Measurements from ENCODE around the gene FRMD4A. TPM values are rescaled to one million over a fixed set of nuclear protein-coding genes. Genes with fewer than 3 reads are reported as not detected.

Gene FRMD4A
- polyA plus RNA-seq, 1 of the 3 experiments (the other 2 are of a cell fraction), result 37.7 TPM

DNA sequence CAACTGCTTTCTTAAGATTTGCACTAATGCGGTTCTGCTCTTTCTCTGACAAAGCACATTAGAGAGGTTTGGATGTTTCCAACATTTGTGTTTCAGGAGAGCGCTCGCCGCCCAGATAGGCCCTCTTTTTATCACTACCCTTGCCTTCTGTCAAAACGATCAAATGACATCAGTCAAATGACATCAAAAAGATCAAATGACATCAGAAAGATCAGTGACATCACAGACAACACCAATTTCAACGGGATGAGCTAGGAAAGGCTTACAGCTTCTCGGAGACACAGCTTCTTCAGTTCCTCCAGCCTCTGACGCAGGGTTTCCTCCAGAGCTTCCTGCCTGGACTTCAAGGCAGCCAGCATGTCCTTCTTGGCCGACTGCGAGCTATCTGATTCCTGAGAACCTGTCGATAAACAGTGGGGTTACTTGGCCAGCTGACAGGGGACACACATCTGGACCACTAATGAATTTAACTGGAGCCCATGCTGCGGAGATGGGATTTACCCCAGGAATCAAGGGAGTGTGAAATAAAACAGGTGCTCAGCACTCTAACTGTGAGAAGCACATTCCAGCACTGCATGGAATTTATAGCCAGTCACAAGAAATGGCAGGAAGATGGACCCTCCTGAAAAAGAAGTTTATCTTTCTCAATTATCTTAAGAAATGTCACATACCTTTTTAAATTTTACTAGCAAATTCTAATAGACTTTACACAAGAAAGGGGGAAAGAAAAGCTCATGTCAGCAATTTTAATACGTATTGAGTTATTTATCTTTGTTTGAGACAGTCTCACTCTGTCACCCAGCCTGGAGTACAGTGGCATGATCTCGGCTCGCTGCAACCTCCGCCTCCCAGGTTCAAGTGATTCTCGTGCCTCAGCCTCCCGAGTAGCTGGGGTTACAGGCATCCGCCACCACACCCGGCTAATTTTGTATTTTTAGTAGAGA lies 655.8 kb downstream of the FRMD4A start:
- CTCF ChIA-PET, result interaction anchor here (1.0 kb wide), 1 partner anchor 15 kb away, joined by 4 read pairs; no protein-coding TSS in a partner anchor
- Histone ChIP-seq H3K4me2 (no peak overlapping the region), H3K79me2 (ENCODE audit: insufficient read depth) (peaks cover 16% of the 10 kb centered on the region; the same call in 1 of the 2 replicates), H3K27ac (ENCODE audit: low read depth in 2 of 2, low read length in 1 of 2) (no peak overlapping the region), H3F3A (replicated peaks; ENCODE audit: insufficient read depth) (no peaks in the 10 kb centered on the region), H3K27me3 (ENCODE audit: insufficient read depth) (no peaks in the 10 kb centered on the region), H3K4me1 (ENCODE audit: control insufficient read depth in 1 of 2, insufficient read depth in 2 of 2, low read depth in 1 of 2, low read length in 1 of 2) (peaks cover 7% of the 10 kb centered on the region in 2 experiments; a peak in 2 of 4 replicates), H3K9ac (no peak overlapping the region), H2AFZ (ENCODE audit: low read depth) (no peak overlapping the region), H4K20me1 (ENCODE audit: insufficient read depth) (no peaks in the 10 kb centered on the region), H3K36me3 (replicated peaks in 1 of 2; ENCODE audit: control insufficient read depth in 1 of 2, insufficient read depth in 2 of 2, low read length in 1 of 2) (peaks cover 35 to 43% of the 10 kb centered on the region in 2 experiments), H3K4me3 (ENCODE audit: low read depth in 2 of 2, low read length in 1 of 2) (no peak overlapping the region), H3K9me3 (no peaks in the 10 kb centered on the region), H3K9me2 (no peaks in the 10 kb centered on the region)
- no peak for TF ChIP-seq JUND (IDR thresholded peaks at IDR 0.05)
- TF ChIP-seq TAF1 (IDR thresholded peaks at IDR 0.05; ENCODE audit: borderline replicate concordance, low read depth, low read length), result no peak
- TF ChIP-seq, protein P1, sequence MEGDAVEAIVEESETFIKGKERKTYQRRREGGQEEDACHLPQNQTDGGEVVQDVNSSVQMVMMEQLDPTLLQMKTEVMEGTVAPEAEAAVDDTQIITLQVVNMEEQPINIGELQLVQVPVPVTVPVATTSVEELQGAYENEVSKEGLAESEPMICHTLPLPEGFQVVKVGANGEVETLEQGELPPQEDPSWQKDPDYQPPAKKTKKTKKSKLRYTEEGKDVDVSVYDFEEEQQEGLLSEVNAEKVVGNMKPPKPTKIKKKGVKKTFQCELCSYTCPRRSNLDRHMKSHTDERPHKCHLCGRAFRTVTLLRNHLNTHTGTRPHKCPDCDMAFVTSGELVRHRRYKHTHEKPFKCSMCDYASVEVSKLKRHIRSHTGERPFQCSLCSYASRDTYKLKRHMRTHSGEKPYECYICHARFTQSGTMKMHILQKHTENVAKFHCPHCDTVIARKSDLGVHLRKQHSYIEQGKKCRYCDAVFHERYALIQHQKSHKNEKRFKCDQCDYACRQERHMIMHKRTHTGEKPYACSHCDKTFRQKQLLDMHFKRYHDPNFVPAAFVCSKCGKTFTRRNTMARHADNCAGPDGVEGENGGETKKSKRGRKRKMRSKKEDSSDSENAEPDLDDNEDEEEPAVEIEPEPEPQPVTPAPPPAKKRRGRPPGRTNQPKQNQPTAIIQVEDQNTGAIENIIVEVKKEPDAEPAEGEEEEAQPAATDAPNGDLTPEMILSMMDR (IDR thresholded peaks at IDR 0.05), result no peak
- TF ChIP-seq FOXM1 (IDR thresholded peaks at IDR 0.05; ENCODE audit: low read depth), result no peak
- TF ChIP-seq, protein P2, sequence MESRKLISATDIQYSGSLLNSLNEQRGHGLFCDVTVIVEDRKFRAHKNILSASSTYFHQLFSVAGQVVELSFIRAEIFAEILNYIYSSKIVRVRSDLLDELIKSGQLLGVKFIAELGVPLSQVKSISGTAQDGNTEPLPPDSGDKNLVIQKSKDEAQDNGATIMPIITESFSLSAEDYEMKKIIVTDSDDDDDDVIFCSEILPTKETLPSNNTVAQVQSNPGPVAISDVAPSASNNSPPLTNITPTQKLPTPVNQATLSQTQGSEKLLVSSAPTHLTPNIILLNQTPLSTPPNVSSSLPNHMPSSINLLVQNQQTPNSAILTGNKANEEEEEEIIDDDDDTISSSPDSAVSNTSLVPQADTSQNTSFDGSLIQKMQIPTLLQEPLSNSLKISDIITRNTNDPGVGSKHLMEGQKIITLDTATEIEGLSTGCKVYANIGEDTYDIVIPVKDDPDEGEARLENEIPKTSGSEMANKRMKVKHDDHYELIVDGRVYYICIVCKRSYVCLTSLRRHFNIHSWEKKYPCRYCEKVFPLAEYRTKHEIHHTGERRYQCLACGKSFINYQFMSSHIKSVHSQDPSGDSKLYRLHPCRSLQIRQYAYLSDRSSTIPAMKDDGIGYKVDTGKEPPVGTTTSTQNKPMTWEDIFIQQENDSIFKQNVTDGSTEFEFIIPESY (IDR thresholded peaks at IDR 0.05; ENCODE audit: borderline replicate concordance, low read depth), result no peak
- no peak for TF ChIP-seq RXRA (IDR thresholded peaks at IDR 0.05; ENCODE audit: borderline replicate concordance, low read depth)
- no peak for TF ChIP-seq FOSL2 (IDR thresholded peaks at IDR 0.05; ENCODE audit: borderline replicate concordance, low read depth)
- TF ChIP-seq, protein P3, sequence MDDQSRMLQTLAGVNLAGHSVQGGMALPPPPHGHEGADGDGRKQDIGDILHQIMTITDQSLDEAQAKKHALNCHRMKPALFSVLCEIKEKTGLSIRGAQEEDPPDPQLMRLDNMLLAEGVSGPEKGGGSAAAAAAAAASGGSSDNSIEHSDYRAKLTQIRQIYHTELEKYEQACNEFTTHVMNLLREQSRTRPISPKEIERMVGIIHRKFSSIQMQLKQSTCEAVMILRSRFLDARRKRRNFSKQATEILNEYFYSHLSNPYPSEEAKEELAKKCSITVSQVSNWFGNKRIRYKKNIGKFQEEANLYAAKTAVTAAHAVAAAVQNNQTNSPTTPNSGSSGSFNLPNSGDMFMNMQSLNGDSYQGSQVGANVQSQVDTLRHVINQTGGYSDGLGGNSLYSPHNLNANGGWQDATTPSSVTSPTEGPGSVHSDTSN (IDR thresholded peaks at IDR 0.05), result no peak
- TF ChIP-seq YY1 (IDR thresholded peaks at IDR 0.05; ENCODE audit: low read depth), result no peak
- 94% methylated on average over 20 of the region's 20 CpGs for WGBS (ENCODE audit: low lambda C conversion rate)
- POLR2A ChIA-PET, result no interaction called here
- no peak for DNase-seq

DNA sequence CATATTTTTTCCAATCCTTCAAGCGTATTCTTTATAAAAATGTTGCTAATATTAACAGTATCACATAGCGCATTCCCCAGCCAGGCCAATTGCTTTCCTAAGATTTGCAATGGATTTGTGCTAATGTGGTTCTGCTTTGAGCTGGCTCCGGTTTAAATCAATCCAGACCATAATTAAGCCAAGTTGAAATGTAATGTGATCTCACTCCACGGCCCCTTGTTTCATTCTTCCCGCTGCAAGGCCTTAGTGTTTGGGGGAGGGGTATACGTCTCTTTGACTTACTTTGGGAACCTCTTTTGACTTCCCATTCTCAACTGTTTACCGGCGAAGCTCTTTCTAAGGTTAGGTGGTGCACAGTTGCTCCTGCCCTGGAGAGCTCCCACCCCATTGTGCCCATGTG lies 657.6 kb downstream of the FRMD4A start:
- peaks cover 16% of the 10 kb centered on the region; the same call in 1 of the 2 replicates for H3K79me2 ChIP-seq (ENCODE audit: insufficient read depth)
- H3K9me2 ChIP-seq, result no peaks in the 10 kb centered on the region
- DNase-seq, result no peak
- TF ChIP-seq, protein P2 (IDR thresholded peaks at IDR 0.05; ENCODE audit: borderline replicate concordance, low read depth), result no peak
- TF ChIP-seq RCOR1 (IDR thresholded peaks at IDR 0.05; ENCODE audit: low read length) (no peak), FOSL2 (IDR thresholded peaks at IDR 0.05; ENCODE audit: borderline replicate concordance, low read depth) (no peak), POLR2AphosphoS5 (IDR thresholded peaks at IDR 0.05; ENCODE audit: low read depth, low read length) (no peak), JUND (IDR thresholded peaks at IDR 0.05) (no peak), RAD21 (IDR thresholded peaks at IDR 0.05; ENCODE audit: low read length) (no peak), RXRA (IDR thresholded peaks at IDR 0.05; ENCODE audit: borderline replicate concordance, low read depth) (no peak), SIN3A (IDR thresholded peaks at IDR 0.05; ENCODE audit: borderline replicate concordance, low read depth, low read length) (no peak)
- H3K27ac ChIP-seq (ENCODE audit: low read depth in 2 of 2, low read length in 1 of 2), result peak overlapping the region in 1 of 2 experiments; percentile 43; a peak in 1 of 4 replicates
- no peaks in the 10 kb centered on the region for H3K27me3 ChIP-seq (ENCODE audit: insufficient read depth)
- no peak overlapping the region for H3K9ac ChIP-seq
- H3F3A ChIP-seq (replicated peaks; ENCODE audit: insufficient read depth), result no peaks in the 10 kb centered on the region
- peaks cover 46 to 56% of the 10 kb centered on the region in 2 experiments for H3K36me3 ChIP-seq (replicated peaks in 1 of 2; ENCODE audit: control insufficient read depth in 1 of 2, insufficient read depth in 2 of 2, low read length in 1 of 2)
- peaks cover 7% of the 10 kb centered on the region in 2 experiments; a peak in 2 of 4 replicates for H3K4me1 ChIP-seq (ENCODE audit: control insufficient read depth in 1 of 2, insufficient read depth in 2 of 2, low read depth in 1 of 2, low read length in 1 of 2)
- H4K20me1 ChIP-seq (ENCODE audit: insufficient read depth), result no peaks in the 10 kb centered on the region
- ChIA-PET CTCF (no interaction called here), POLR2A (no interaction called here)
- H3K4me3 ChIP-seq (ENCODE audit: low read depth in 2 of 2, low read length in 1 of 2), result no peak overlapping the region
- WGBS (ENCODE audit: low lambda C conversion rate), result 87% methylated on average over 8 of the region's 8 CpGs
- H3K9me3 ChIP-seq, result no peaks in the 10 kb centered on the region
- H3K4me2 ChIP-seq, result no peak overlapping the region
- H2AFZ ChIP-seq (ENCODE audit: low read depth), result no peak overlapping the region
